H9 (cell line): ENCODE measurements around the gene LRCH1. TPM values are rescaled to one million over a fixed set of nuclear protein-coding genes. Genes with fewer than 3 reads are reported as not detected.

Experiments used
- DNase-seq: peaks from one replicate; pipeline ENCODE4 v3.0.0-alpha.2; 2017
- H2AFZ ChIP-seq: one replicate; pipeline ENCODE4 v1.6.1; 2013; ENCODE audit warnings: mild to moderate bottlenecking, low read length, control low read depth, moderate library complexity
- H2AK5ac ChIP-seq: 2 replicates; pipeline ENCODE4 v1.6.1; 2013; ENCODE audit warnings: low read length, control low read depth, mixed read lengths; ENCODE audit not compliant: insufficient read length
- H2BK120ac ChIP-seq: one replicate; pipeline ENCODE4 v1.6.1; 2013; ENCODE audit warnings: low read depth, mild to moderate bottlenecking, low read length, control low read depth, inconsistent platforms; ENCODE audit not compliant: poor library complexity, severe bottlenecking
- H2BK12ac ChIP-seq: 2 replicates; pipeline ENCODE4 v1.6.1; 2013; ENCODE audit warnings: low read length, control low read depth, mixed read lengths, low read depth; ENCODE audit not compliant: insufficient read length
- H2BK15ac ChIP-seq: 2 replicates; pipeline ENCODE4 v1.6.1; 2013; ENCODE audit warnings: low read depth, low read length, control low read depth
- H2BK20ac ChIP-seq: one replicate; pipeline ENCODE4 v1.6.1; 2013; ENCODE audit warnings: low read depth, mild to moderate bottlenecking, low read length, control low read depth, inconsistent platforms; ENCODE audit not compliant: poor library complexity, severe bottlenecking
- H2BK5ac ChIP-seq: 2 replicates; pipeline ENCODE4 v1.6.1; 2013; ENCODE audit warnings: low read length, control low read depth, mixed read lengths; ENCODE audit not compliant: insufficient read length
- H3K14ac ChIP-seq: 2 replicates; pipeline ENCODE4 v1.6.1; 2013; ENCODE audit warnings: low read length, control low read depth; ENCODE audit not compliant: insufficient read depth
- H3K18ac ChIP-seq: 2 replicates; pipeline ENCODE4 v1.6.1; 2013; ENCODE audit warnings: low read depth, mild to moderate bottlenecking, mixed read lengths, low read length, control low read depth; ENCODE audit not compliant: insufficient read length
- H3K23ac ChIP-seq: 2 replicates; pipeline ENCODE4 v1.6.1; 2013; ENCODE audit warnings: low read length, control low read depth, mixed read lengths, low read depth; ENCODE audit not compliant: insufficient read length
- H3K23me2 ChIP-seq: 2 replicates; pipeline ENCODE4 v1.6.1; 2013; ENCODE audit warnings: low read depth, mild to moderate bottlenecking, mixed read lengths, low read length, control low read depth; ENCODE audit not compliant: insufficient read length, poor library complexity, severe bottlenecking
- H3K27ac ChIP-seq: 2 replicates; pipeline ENCODE4 v1.5.1; 2013; ENCODE audit warnings: low read length, control low read depth, mixed read lengths, low read depth; ENCODE audit not compliant: insufficient read length
- H3K27me3 ChIP-seq: 2 replicates; pipeline ENCODE4 v1.6.1; 2013; ENCODE audit warnings: low read length, control low read depth, inconsistent platforms; ENCODE audit not compliant: insufficient read depth
- H3K4ac ChIP-seq: 2 replicates; pipeline ENCODE4 v1.6.1; 2013; ENCODE audit warnings: low read depth, mild to moderate bottlenecking, control low read depth, inconsistent platforms, low read length, moderate library complexity
- H3K4me1 ChIP-seq: 2 replicates; pipeline ENCODE4 v1.6.1; 2013; ENCODE audit warnings: low read length, control low read depth, inconsistent platforms; ENCODE audit not compliant: insufficient read depth
- H3K4me2 ChIP-seq: 2 replicates; pipeline ENCODE4 v1.6.1; 2013; ENCODE audit warnings: low read length, control low read depth, mixed read lengths; ENCODE audit not compliant: insufficient read length, insufficient read depth
- H3K56ac ChIP-seq: 2 replicates; pipeline ENCODE4 v1.6.1; 2013; ENCODE audit warnings: low read depth, mild to moderate bottlenecking, mixed read lengths, low read length, control low read depth; ENCODE audit not compliant: insufficient read length
- H3K79me1 ChIP-seq: 2 replicates; pipeline ENCODE4 v1.6.1; 2013; ENCODE audit warnings: low read depth, mild to moderate bottlenecking, moderate library complexity, low read length, control low read depth, inconsistent platforms; ENCODE audit not compliant: insufficient read depth, poor library complexity, severe bottlenecking
- H3K79me2 ChIP-seq: 2 replicates; pipeline ENCODE4 v1.6.1; 2013; ENCODE audit warnings: low read length, control low read depth, inconsistent platforms; ENCODE audit not compliant: insufficient read depth
- H3K9ac ChIP-seq: 2 replicates; pipeline ENCODE4 v1.6.1; 2013; ENCODE audit warnings: low read length, control low read depth, mixed read lengths; ENCODE audit not compliant: insufficient read length; ENCODE audit errors: extremely low read depth
- H3K9me3 ChIP-seq: one replicate; pipeline ENCODE4 v1.6.1; 2013; ENCODE audit warnings: low read depth, low read length, inconsistent platforms; ENCODE audit not compliant: control insufficient read depth
- H3T11ph ChIP-seq: one replicate; pipeline ENCODE4 v1.6.1; 2013; ENCODE audit warnings: mild to moderate bottlenecking, low read length, control low read depth, inconsistent platforms
- H4K20me1 ChIP-seq: one replicate; pipeline ENCODE4 v1.6.1; 2013; ENCODE audit not compliant: control insufficient read depth, insufficient read length, insufficient read depth
- H4K5ac ChIP-seq: 2 replicates; pipeline ENCODE4 v1.6.1; 2013; ENCODE audit warnings: low read depth, mild to moderate bottlenecking, mixed read lengths, low read length, control low read depth; ENCODE audit not compliant: insufficient read length
- H4K8ac ChIP-seq: replicated peaks from 2 replicates; pipeline ENCODE4 v1.6.1; 2013; ENCODE audit warnings: low read length, control low read depth, mixed read lengths, low read depth; ENCODE audit not compliant: insufficient read length
- H4K91ac ChIP-seq: 2 replicates; pipeline ENCODE4 v1.6.1; 2013; ENCODE audit warnings: low read depth, mild to moderate bottlenecking, moderate library complexity, mixed read lengths, low read length, control low read depth; ENCODE audit not compliant: insufficient read length
- H3K27ac Mint-ChIP-seq, 3 experiments: 2 replicates in 2 of 3; 3 replicates in 1 of 3; pipeline ENCODE4 v1.8.0; 2020 to 2021; ENCODE audit warnings: mixed read lengths in 3 of 3, mild to moderate bottlenecking in 1 of 3, moderate library complexity in 1 of 3
- H3K27me3 Mint-ChIP-seq: 2 replicates; pipeline ENCODE4 v1.8.0; 2021; ENCODE audit warnings: low read depth, mild to moderate bottlenecking, moderate library complexity, mixed read lengths
- H3K36me3 Mint-ChIP-seq, 3 experiments: 2 replicates in 2 of 3; 3 replicates in 1 of 3; pipeline ENCODE4 v1.8.0; 2020 to 2021; ENCODE audit warnings: low read depth in 3 of 3, mixed read lengths in 3 of 3; ENCODE audit not compliant: insufficient read depth in 1 of 3
- H3K4me1 Mint-ChIP-seq, 2 experiments: 2 replicates each; pipeline ENCODE4 v1.8.0; 2020; ENCODE audit warnings: mixed read lengths in 2 of 2
- H3K4me3 Mint-ChIP-seq, 2 experiments: 2 replicates in 1 of 2; 3 replicates in 1 of 2; pipeline ENCODE4 v1.8.0; 2020 to 2021; ENCODE audit warnings: mild to moderate bottlenecking in 2 of 2, mixed read lengths in 2 of 2, moderate library complexity in 1 of 2
- H3K9me3 Mint-ChIP-seq, 2 experiments: 2 replicates in 1 of 2; 3 replicates in 1 of 2; pipeline ENCODE4 v1.8.0; 2020; ENCODE audit warnings: mild to moderate bottlenecking in 2 of 2, mixed read lengths in 2 of 2, moderate library complexity in 1 of 2
- CTCF ChIP-seq: fragments of 200-600 bp; sonication (generic); conservative IDR thresholded peaks from 3 replicates; pipeline ENCODE4 v1.8.0; 2021; ENCODE audit warnings: antibody characterized with exemption, mild to moderate bottlenecking
- WGBS: extraction: QIAGEN DNeasy Blood & Tissue Kit; methylation state at CpG from one replicate; pipeline ENCODE4 v1.1.7; 2013; ENCODE audit warnings: missing lambda C conversion rate, low lambda C conversion rate, mixed read lengths; ENCODE audit not compliant: insufficient read length; ENCODE audit errors: extremely low coverage; 5-methylcytosine and 5-hydroxymethylcytosine counted together
- total RNA-seq: library from RNA; stranded (reverse); gene quantifications from 2 replicates; pipeline ENCODE4 v1.2.1, GENCODE V29; 2021

LRCH1 gene
- total RNA-seq, 1 experiment from 2014 or later = 8.0 TPM

- no peak for TF ChIP-seq CTCF
- Mint-ChIP-seq H3K4me3 (no peak overlapping the region), H3K27ac (no peak overlapping the region)
Measured at GRCh38 chr13:46569456-46569855, 16.5 kb downstream of the LRCH1 start.

More at GRCh38 chr13:46569456-46569855, 16.5 kb downstream of the LRCH1 start:
- H3K27me3 ChIP-seq = no peaks in the 10 kb centered on the region
- no peak overlapping the region for H3K4me2 ChIP-seq
- no peaks in the 10 kb centered on the region for H3K9me3 ChIP-seq
- H4K91ac ChIP-seq = no peak overlapping the region
- no peak overlapping the region for H3K56ac ChIP-seq
- H2BK20ac ChIP-seq = no peak overlapping the region
- no peaks in the 10 kb centered on the region for H3K36me3 Mint-ChIP-seq
- H4K8ac ChIP-seq = no peak overlapping the region
- H2BK12ac ChIP-seq = no peak overlapping the region
- H3K4me1 Mint-ChIP-seq = peaks cover 12 to 14% of the 10 kb centered on the region in 2 experiments
- WGBS = no CpG with 5 or more reads among the region's 7 CpGs
- H4K5ac ChIP-seq = no peak overlapping the region
- no peak overlapping the region for H2AFZ ChIP-seq
- no peak overlapping the region for H3T11ph ChIP-seq
- H3K23me2 ChIP-seq = no peaks in the 10 kb centered on the region
- no peak overlapping the region for H3K23ac ChIP-seq
- H3K9me3 Mint-ChIP-seq = no peaks in the 10 kb centered on the region
- no peak overlapping the region for H3K9ac ChIP-seq
- H2AK5ac ChIP-seq = no peak overlapping the region
- H3K27ac ChIP-seq = no peak overlapping the region
- H3K14ac ChIP-seq = no peak overlapping the region; the same call in 1 of the 2 replicates
- no peaks in the 10 kb centered on the region for H3K79me1 ChIP-seq
- H3K4me1 ChIP-seq = no peaks in the 10 kb centered on the region; the same call in 1 of the 2 replicates
- no peaks in the 10 kb centered on the region for H3K27me3 Mint-ChIP-seq
- no peak overlapping the region for H2BK120ac ChIP-seq
- H3K18ac ChIP-seq = no peak overlapping the region
- no peak overlapping the region for H2BK5ac ChIP-seq
- no peaks in the 10 kb centered on the region for H4K20me1 ChIP-seq
- DNase-seq = no peak
- peaks cover 4% of the 10 kb centered on the region; the same call in 1 of the 2 replicates for H3K79me2 ChIP-seq
- no peak overlapping the region for H2BK15ac ChIP-seq
- H3K4ac ChIP-seq = no peak overlapping the region
